HG02759 (cell line): ENCODE data around the gene GPD1L.
A peak's percentile ranks its signal among the peaks of the same experiment; 100 is the strongest.
"Not testable (repeated sequence)": the region's sequence is repeated elsewhere in the genome, so short reads cannot be mapped to it uniquely, and the experiment has no call there.

Experiments used
- ATAC-seq: cut with Tn5 transposase; IDR thresholded peaks from one replicate; pipeline ENCODE4 v1.9.1; 2021; ENCODE audit warnings: mild to moderate bottlenecking, moderate library complexity; ENCODE audit not compliant: unreplicated experiment

GPD1L gene

GRCh38 chr3:32106132-32106928 is at the start of gene GPD1L:
TSS of gene GPD1L (plus strand) at chr3:32106620. CDS start at chr3:32106712, 92 bp downstream.
- peak; percentile 99 for ATAC-seq

GRCh38 chr3:32058465-32058864 is 48.0 kb upstream of the GPD1L start:
- ATAC-seq, result not testable (repeated sequence)

GRCh38 chr3:32062950-32063582 is 43.4 kb upstream of the GPD1L start:
- no peak for ATAC-seq

- no peak for ATAC-seq
Observed at GRCh38 chr3:32066686-32067085, 39.7 kb upstream of the GPD1L start.

- not testable (repeated sequence) for ATAC-seq
Observed at GRCh38 chr3:32074194-32074593, 32.2 kb upstream of the GPD1L start.

GRCh38 chr3:32076566-32076965 is 29.9 kb upstream of the GPD1L start:
- no peak for ATAC-seq

- no peak for ATAC-seq
Observed at GRCh38 chr3:32077260-32078084, 28.9 kb upstream of the GPD1L start.

GRCh38 chr3:32078085-32078634 is 28.3 kb upstream of the GPD1L start:
- no peak for ATAC-seq

- ATAC-seq, result no peak
Observed at GRCh38 chr3:32078864-32079263, 27.6 kb upstream of the GPD1L start.

- no peak for ATAC-seq
Observed at GRCh38 chr3:32082721-32083120, 23.7 kb upstream of the GPD1L start.

GRCh38 chr3:32083702-32084270 is 22.6 kb upstream of the GPD1L start:
- ATAC-seq, result no peak

- no peak for ATAC-seq
Observed at GRCh38 chr3:32084870-32085269, 21.6 kb upstream of the GPD1L start.

- ATAC-seq, result no peak
Observed at GRCh38 chr3:32086464-32086863, 20.0 kb upstream of the GPD1L start.

- ATAC-seq, result no peak
Observed at GRCh38 chr3:32089476-32089875, 16.9 kb upstream of the GPD1L start.

GRCh38 chr3:32093204-32093603 is 13.2 kb upstream of the GPD1L start:
- ATAC-seq, result no peak

GRCh38 chr3:32095431-32095830 is 11.0 kb upstream of the GPD1L start:
- no peak for ATAC-seq

GRCh38 chr3:32097768-32098167 is 8.7 kb upstream of the GPD1L start:
- ATAC-seq, result no peak

- no peak for ATAC-seq
Observed at GRCh38 chr3:32098528-32098927, 7.9 kb upstream of the GPD1L start.

- ATAC-seq, result no peak
Observed at GRCh38 chr3:32100465-32100864, 6.0 kb upstream of the GPD1L start.

GRCh38 chr3:32102289-32102688 is 4.1 kb upstream of the GPD1L start:
- no peak for ATAC-seq

GRCh38 chr3:32104492-32104891 is 1.9 kb upstream of the GPD1L start:
- no peak for ATAC-seq
